ENCODE data around the gene UBE2G1.
"Not testable (repeated sequence)": the region's sequence is repeated elsewhere in the genome, so short reads cannot be mapped to it uniquely, and the experiment has no call there.

The UBE2G1 gene

DNA sequence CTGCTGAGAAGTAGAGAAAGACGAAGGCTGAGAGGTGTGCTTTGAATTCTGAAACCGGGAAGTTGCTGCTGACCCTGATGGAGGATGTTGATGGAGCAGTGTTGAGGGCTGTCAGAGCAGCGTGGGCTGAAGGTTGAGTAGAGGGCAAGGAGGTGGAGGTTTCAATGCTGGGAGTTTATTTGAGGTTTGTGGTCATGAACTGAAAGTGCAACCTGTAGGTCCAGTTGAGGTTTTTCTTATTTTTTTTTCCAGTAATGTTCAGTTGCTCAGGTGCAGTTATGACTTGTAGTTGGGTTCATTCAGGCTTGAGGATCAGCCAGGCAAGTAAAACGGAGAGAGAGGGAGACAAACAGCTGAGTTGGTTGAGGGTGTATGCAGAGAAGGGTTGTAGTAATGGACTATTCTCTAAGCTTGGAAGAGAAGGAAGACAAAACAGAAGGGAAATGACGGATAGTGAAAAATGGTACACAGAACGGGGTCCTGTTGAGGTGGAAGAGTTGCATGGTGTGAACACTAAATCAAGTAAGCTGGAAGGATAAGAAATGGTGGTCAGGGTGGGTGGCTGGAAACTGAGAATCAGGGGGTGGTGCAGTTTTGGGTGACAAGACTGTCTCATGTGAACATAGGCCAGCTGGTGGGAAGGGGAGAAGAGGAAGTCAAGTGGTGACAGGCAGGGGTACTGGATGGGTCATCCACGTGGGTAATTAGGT lies 8.7 kb upstream of the UBE2G1 start:
- no peak for DNase-seq

DNA sequence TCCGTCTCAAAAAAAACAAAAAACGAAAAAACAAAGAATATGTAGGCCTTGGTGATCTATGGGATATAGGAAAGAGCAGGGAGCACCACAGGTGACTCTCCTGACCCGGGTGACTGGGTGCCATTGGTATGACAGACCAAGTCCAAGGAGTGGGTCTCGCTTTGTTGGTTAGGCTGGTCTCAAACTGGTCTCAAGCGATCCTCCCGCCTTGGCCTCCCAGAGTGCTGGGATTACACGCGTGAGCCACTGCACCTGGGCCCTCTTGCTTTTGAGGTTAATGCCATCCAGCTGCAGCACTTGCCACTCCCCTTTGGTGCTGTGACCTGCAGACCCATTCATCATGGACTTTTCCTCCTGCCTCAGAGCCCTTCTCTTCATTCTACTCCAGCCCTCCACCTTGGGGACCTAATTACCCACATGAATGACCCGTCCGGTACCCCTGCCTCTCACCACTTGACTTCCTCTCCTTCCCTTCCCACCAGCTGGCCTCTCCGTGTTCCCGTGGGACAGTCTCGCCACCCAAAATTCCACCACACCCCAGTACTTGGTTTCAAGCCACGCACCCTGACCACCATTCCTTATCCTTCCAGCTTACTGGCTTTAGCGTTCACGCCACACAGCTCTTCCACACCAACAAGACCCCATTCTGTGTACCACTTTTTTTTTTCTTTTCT lies 3.2 kb upstream of the UBE2G1 start:
- no peak for DNase-seq

DNA sequence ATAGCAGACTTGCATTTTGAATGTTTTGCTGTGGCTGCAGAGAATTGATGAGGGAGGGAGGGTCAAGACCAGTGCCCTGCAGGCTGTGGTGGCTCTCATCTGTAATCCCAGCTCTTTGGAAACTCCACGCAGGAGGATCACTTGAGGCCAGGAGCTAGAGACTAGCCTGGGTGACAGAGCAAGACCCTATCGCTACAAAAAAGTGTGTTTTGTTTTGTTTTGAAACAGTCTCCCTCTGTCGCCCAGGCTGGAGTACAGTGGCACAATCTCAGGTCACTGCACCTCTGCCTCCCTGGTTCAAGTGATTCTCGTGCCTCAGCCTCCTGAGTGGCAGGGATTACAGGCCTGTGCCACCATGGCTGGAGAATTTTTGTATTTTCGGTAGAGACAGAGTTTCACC lies 1.9 kb upstream of the UBE2G1 start:
- DNase-seq, result no peak

DNA sequence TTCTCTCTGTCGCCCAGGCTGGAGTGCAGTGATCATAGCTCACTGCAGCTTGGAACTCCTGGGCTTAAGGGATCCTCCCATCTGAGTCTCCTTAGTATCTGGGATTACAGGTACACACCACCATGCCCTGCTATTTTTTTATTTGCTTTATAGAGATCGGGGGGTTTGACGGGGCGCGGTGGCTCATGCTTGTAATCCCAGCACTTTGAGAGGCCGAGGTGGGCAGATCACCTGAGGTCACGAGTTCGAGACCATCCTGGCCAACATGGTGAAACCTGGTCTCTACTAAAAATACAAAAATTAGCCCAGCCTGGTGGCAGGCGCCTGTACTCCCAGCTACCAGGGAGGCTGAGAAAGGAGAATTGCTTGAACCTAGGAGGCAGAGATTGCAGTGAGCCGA lies 702 bp upstream of the UBE2G1 start:
- DNase-seq, result not testable (repeated sequence)

DNA sequence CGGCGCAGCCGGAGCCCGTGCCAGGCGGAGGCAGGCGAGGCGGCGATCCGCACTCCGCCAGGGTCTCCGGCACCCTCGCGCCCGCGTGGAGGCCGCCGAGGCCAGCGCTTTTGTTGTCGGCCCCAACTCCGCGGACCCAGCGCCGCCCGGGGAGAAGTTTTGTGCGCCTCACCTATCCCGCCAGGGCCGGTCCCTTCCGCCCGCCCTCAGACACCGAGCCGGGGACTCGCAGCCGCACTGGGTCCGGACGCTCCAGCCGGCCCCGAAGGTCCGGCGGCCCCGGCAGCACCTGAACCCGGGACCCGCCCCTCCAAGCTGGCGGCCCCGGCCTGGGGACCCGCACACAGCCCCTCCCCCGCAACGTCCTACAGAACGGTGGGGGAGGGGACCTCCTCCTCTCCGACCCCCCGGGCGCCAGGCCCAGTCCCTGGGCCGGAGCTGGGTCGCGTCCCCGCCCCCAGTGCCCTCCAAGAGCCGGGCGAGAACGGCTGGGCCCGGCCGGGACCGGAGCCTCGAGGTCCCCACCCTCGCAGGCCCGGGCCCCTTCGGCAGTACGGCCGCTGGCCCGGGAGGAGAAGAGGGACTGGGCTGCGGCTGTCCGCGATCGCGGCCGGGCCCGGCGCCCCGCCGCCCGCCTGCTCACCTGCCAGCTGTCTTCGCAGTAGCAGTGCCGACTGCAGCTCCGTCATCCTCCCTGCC lies 698 bp downstream of the UBE2G1 start:
- no peak for DNase-seq

DNA sequence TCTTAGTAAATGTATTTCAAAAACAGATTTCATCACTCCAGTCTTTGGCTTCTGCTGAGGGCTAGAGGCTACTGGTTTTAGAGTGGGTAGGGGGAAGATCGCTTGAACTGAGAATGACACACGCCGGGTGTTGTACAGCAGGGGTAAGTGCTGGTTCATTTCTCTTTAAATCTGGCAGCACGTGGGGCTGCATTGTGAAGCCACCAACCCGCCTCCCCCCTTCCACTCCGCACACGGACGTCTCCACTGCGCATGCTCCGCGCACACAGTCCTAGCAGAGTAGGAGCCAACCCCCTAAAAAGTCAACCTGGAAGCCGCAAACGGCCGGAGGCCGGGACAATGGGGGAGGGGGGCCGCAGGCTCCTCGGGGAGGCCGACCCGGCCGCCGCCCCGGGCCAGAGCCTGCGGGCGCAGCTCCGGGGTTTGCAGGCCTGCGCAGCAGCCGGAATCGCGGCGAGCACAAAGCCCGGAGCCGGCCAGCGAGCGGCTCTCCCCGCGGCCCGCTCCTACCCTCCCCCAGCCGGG lies 1.3 kb downstream of the UBE2G1 start:
- DNase-seq, result peak; percentile 87

DNA sequence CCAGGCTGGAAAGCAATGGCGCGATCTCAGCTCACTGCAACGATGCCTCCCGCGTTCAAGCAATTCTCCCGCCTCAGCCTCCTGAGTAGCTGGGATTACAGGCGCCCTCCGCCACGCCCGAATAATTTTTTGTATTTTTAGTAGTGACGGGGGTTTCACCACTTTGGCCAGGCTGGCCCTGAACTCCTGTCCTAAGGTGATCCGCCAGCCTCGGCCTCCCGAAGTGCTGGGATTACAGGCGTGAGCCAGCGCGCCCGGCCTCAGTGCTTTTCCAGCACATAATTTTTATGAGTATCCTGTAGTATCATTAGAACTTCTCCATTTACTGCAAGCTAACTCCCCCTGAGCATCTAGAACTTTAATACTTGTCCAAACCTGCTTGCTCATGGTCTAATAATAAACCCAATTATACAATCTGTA lies 1.8 kb downstream of the UBE2G1 start:
- no peak for DNase-seq

DNA sequence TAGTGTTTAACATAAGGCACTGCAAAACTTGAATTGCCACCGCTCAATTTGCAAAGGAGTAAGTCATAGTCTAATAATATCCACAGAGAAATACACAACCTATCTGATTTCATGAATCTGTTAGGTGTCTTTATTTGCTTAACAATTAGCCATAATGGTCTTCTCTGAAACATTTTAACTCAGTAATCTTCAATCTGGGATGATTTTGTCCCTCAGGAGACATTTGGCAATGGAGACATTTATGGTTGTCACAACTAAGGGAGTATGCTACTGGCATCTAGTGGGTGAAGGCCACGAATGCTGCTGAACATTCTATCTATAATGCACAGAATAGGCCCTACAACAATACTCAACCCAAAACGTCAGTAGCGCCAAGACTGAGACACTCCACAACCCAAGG lies 4.3 kb downstream of the UBE2G1 start:
- DNase-seq, result no peak

DNA sequence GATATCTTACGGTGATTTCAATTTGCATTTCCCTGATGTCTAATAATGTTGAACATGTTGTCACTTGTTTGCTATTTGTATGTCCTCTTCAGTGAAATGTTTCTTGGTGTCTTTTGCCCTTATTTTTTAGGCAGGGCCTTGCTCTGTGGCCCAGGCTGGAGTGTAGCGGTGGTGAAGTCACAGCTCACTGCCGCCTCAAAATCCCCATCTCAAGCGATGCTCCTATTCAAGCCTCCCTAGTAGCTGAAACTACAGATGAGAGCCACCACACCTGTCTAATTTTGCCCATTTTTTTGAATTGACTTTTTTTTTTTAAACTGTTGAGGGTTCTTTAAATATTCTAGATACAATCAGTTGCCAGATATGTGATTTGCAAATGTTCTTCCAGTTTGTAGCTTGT lies 8.3 kb downstream of the UBE2G1 start:
- DNase-seq, result no peak

DNA sequence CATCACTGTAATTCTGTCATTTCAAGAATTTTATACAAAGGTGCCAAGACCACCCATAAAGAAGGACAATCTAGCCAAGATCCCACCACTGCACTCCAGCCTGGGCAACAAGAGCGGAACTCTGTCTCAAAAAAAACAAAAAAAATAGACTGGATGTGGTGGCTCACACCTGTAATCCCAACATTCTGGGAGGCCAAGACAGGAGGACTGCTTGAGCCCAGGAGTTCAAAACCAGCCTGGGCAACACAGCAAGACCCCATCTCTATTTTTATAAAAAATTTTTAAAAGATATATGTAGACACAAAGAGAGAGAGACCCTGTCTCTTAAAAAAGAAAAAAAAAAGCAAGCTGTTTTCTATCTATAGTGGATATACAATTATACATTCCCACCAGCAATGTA lies 8.8 kb downstream of the UBE2G1 start:
- no peak for DNase-seq

DNA sequence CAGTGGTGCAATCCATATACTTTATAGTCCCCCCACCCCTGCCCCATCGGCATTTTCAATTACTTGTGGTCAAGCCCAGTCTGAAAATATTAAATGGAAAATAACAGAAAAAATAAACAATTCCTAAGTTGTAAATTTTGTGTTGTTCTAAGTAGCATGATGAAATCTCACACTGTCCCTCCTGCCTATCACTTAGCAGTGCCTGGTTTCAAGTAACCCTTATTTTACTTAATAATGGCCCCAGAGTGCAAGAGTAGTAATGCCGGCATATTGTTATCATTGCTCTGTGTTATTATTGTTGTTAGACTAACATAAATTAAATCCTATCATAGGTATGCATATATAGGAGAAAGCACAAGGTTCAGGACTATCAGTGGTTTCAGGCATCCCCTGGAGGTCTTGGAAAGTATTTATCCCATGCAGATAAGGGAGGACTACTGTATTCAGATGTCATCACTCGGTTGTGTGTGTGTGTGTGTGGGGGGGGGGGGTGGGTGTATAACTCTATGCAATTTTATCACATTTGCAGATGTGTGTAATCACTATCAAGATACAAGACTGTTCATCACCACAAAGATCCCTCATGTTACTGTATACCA lies 9.3 kb downstream of the UBE2G1 start:
- no peak for DNase-seq

DNA sequence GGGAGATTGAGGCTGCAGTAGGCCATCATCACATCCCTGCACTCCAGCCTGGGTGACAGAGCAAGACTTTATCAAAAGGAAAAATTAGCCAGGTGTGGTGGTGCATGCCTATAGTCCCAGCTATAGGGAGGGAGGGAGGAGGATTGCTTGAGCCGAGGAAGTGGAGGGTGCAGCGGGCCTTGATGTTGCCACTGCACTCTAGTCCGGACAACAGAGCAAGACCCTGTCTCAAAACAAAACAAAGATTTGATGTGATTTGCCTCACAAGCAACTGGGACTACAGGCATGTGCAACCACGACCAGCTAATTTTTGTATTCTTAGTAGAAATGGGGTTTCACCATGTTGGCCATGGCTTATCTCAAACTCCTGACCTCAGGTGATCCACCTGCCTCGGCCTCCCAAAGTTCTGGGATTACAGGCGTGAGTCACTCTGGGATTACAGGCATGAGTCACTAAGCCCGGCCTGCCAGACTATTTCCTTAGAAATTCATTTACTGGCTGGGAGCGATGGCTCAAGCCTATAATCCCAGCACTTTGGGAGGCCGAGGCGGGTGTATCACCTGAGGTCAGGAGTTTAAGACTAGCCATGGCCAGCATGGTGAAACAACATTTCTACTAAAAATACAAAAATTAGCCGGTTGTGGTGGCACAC lies 11.5 kb downstream of the UBE2G1 start:
- no peak for DNase-seq

DNA sequence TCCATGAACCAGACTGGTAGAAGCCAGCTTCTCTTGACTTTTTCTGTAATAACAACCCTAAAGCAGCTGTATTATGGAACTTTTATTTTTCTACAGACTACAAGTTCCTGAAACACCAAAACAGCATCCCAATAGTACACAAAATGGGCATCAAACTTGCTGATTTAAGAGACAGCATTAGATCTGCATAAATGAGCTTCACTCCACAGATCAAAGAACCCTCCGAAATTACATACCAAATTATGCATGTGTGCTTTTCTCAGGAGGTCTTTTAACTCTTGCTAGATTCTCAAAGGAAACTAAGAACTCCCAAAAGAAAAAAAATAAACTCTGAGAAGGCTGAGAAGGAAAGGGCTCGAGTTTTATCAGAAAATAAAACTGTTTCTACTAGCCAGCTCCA lies 12.3 kb downstream of the UBE2G1 start:
- no peak for DNase-seq

DNA sequence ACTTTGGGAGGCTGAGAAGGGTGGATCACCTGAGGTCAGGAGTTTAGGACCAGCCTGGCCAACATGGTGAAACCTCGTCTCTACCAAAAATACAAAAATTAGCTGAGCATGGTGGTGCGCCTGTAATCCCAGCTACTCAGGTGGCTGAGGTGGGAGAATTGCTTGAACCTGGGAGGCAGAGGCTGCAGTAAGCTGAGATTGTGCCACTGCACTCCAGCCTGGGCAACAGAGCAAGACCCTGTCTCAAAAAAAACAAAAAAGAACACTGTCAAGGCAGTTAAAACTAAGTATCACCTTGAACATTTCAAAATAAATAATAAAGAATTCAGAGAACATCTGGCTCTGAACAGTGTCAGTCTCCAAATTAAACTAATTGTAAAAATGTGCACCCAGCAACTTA lies 16.3 kb downstream of the UBE2G1 start:
- DNase-seq, result not testable (repeated sequence)

DNA sequence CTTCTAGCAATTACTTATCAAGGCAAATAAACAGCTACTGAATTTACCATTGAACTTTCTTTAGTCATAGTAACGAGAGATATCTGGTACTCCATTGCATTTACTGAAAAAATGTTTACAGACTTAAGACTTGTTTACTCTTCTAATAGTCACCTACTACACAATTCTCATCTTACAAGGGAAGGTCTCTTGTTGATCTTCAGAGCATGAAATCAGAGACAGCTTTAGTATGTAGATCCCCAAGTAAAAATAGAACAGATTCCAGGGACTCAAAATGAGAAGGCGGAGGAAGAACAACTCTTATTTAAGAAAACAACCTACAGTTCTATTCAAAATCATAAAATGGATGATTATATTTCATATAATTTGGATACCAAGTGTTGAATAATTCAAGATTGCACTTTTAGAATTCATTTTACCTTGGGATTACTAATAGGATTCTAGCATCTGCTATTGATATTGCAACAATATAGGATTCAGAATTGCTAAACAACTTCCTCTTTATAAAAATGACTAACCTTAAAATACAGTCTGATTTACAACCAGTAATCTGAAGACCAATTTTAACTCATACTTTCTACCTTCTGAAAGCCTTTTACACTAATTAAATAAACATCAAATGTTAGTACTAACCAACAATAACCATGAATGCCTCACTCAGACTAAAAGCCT lies 20.8 kb downstream of the UBE2G1 start:
- peak; percentile 20 for DNase-seq

DNA sequence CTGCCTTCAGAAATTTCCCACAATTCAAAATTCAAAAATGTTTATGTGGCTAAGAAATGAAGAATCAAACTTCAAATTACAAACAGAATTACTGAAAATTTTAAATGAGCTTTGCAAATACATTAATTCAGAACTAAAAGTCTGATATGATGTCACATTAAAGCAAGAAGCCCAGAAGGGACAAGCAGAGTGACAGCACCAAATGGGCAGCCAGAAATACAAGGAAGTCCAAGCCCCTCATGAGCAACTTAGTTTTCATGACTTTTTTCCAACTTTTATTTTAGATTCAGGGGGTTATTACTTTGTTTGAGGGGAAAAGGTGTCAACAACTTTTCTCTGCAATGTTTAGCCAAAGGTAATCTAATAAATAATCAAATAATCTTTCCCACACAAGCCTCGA lies 21.5 kb downstream of the UBE2G1 start:
- DNase-seq, result no peak

DNA sequence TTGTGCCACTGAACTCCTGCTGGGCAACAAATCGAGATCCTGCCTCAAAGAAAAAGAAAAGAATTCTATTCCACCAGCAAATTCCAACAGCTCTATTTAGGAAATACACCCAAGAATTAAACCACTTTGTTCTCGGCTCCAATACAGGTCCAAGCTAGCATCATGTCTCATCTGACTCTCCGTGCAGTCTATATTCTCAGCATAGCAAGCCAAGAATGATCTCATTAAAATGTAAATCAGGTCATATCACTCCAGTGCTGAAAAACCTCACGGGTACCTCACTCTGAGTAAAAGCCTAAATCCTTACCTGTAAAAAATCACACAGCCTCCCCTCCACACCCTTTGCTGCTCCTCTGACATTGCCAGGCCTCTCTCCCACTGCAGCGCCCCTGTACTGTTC lies 23.9 kb downstream of the UBE2G1 start:
- no peak for DNase-seq

DNA sequence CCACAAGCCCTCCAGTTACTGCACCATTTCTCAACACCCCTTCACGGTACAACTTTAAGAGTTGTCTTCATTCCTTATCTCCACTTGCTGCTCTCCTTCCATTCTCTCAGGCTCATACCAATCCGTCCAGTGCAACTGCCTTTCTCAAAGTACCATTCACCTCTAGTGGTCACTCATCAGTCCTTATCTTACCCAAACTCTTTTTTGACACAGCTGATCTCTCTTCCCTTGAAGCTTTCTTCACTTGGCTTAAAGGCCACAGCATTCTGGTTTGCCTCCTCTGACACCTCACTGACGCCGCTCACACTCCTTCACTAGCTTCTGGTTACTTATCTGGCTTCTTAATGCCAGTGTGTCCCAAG lies 24.9 kb downstream of the UBE2G1 start:
- no peak for DNase-seq

DNA sequence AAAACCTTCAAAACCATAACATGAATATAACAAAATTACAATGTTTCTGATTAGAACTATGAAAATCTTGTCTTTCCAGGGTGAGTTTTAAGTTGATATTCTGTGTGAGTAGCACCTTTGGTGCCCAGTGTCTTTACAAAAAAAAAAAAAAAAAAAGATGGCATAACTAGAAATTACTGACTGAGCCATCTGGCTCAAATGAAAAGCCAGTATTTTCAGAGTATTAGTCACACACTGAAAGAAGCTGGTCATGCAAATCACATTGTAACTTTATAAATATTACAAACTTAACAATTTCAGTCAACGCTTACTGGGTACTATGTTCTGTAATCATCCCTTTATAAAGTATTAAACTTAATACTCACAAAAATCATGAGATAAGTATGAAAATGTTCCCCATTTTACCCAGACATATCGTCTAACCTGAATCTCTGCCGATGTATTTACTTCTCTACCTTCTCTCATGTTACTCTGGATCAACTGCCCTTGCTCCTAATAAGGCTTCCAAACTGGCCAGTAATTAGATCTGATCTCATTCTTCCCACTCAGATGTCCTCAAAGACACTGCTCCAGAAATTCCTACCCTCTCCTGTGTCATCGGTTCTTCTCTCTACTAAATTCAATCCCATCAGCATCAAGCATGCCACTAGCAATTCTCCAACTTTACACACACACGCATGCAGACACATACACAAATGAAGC lies 25.4 kb downstream of the UBE2G1 start:
- no peak for DNase-seq

DNA sequence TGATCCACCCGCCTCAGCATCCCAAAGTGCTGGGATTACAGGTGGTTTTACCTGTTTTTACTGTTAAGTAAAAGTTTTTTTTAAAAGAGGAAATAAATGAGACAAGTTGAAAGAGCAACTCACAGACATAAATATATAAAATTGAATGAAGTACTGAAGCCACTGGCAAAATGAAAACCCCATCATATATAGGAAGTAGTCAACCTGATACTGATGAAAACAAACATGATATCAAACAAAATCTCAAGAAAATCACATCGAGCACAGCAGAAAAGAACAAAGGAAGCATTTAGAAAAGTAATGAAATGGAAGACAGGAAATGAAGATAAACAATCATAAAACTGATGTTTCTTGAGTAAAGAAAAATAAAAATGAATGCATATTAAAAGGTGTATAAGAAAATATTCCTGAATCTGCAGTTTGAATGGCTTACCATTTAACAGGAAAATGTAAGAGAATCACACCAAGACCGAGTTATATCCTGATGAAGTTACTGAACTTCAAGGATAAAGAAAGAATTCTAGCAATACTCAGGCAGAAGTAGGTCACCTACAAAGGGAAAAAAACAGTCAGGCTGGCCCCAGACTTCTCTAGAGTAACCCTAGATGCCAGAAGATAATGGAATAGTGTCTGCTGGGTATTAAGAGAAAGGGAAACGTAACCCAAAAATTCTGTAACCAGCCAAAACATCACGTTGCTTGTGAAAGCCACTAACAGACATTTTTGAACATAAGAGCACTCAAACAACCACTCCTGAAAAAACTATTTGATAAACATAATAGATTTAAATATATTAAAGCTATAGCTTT lies 31.5 kb downstream of the UBE2G1 start:
- no peak for DNase-seq

DNA sequence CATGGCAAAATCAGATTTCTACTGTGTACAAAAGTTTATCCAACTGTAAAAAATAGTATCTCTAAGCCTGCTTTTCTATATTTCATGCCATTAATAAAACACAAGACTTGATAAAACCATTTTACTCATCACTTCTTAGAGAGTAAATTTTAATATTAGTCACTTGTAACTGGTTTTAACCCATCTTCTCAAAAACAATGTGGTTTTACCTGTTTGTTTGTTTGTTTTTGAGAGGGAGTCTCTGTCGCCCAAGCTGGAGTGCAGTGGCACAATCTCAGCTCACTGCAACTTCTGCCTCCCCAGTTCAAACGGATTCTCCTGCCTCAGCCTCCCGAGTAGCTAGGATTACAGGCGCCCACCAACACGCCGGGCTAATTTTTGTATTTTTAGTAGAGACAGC lies 32.1 kb downstream of the UBE2G1 start:
- no peak for DNase-seq
